GM12891 (cell line): ENCODE data around the gene RTCA.
"Not testable (repeated sequence)": the region's sequence is repeated elsewhere in the genome, so short reads cannot be mapped to it uniquely, and the experiment has no call there.

Source experiments
- DNase-seq: peaks from one replicate; pipeline ENCODE4 v3.0.0; 2011; ENCODE audit warnings: low spot score; ENCODE audit not compliant: insufficient read length
- FAIRE-seq: peaks from 2 replicates; lab custom pipeline; 2011; peaks lifted over from hg19 to GRCh38; lab: Jason Lieb, UNC
- PAX5 ChIP-seq: IDR thresholded peaks from 2 replicates; pipeline ENCODE4 v1.6.1; 2011; ENCODE audit warnings: low read length, moderate library complexity, mild to moderate bottlenecking; ENCODE audit not compliant: insufficient read depth, severe bottlenecking
- POLR2A ChIP-seq: IDR thresholded peaks from 2 replicates; pipeline ENCODE4 v1.6.1; 2011; ENCODE audit warnings: low read depth, low read length, control low read depth
- POLR2AphosphoS5 ChIP-seq: IDR thresholded peaks from 2 replicates; pipeline ENCODE4 v1.6.1; 2011; ENCODE audit warnings: low read depth, low read length, control low read depth
- POU2F2 ChIP-seq: IDR thresholded peaks from 2 replicates; pipeline ENCODE4 v1.6.1; 2011; ENCODE audit warnings: low read depth, mild to moderate bottlenecking, control low read depth, low read length, moderate library complexity
- SPI1 ChIP-seq: IDR thresholded peaks from 2 replicates; pipeline ENCODE4 v1.6.1; 2011; ENCODE audit warnings: low read depth, low read length, control low read depth
- TAF1 ChIP-seq: IDR thresholded peaks from 2 replicates; pipeline ENCODE4 v1.6.1; 2011; ENCODE audit warnings: low read depth, low read length, control low read depth

RTCA gene

GRCh38 chr1:100335436-100335835 lies 69.4 kb downstream of the RTCA start:
- DNase-seq (no peak), FAIRE-seq (no peak)
- no peak for TF ChIP-seq POLR2A
- no peak for TF ChIP-seq SPI1
- TF ChIP-seq POLR2AphosphoS5, result no peak
- TF ChIP-seq PAX5, result no peak
- TF ChIP-seq POU2F2, result no peak
- no peak for TF ChIP-seq TAF1

- FAIRE-seq, DNase-seq: not testable (repeated sequence)
Measured at GRCh38 chr1:100337878-100338277, 71.9 kb downstream of the RTCA start.

DNA sequence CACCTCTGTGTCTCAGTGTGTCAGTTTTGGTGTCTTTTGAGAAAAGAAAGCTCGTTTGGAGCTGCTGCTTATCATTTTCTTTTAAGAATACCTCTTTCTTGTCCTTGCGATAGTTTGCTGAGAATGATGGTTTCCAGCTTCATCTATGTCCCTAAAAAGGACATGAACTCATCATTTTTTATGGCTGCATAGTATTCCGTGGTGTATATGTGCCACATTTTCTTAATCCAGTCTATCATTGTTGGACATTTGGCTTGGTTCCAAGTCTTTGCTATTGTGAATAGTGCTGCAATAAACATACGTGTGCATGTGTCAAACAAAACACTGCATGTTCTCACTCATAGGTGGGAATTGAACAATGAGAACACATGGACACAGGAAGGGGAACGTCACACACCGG lies 73.7 kb downstream of the RTCA start:
- not testable (repeated sequence) for DNase-seq, FAIRE-seq

DNA sequence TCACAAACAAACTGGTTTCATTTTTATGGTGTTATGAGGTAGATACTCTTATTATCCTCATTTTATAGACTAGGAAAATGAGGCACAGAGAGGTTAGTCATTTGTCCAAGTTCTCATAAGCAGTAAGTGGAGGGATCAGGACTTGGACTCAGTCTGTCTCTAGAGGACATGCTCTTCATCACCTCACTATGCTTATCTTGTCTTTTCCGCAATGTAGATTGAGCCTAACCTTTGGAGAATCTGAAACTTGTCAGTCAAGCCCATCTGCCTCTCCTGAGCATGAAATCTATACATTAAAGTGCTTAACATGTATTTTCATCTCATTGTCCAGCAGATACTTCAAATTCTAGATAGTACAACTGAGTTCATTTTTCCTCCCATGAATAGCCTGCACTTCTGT lies 74.5 kb downstream of the RTCA start:
- TF ChIP-seq POLR2AphosphoS5 (no peak), TAF1 (no peak), POU2F2 (no peak), POLR2A (no peak), PAX5 (no peak), SPI1 (no peak)
- DNase-seq, result no peak
- FAIRE-seq, result no peak

- FAIRE-seq (no peak), DNase-seq (no peak)
- TF ChIP-seq POU2F2 (no peak), POLR2A (no peak), SPI1 (no peak), TAF1 (no peak), PAX5 (no peak), POLR2AphosphoS5 (no peak)
Measured at GRCh38 chr1:100342348-100342747, 76.3 kb downstream of the RTCA start.
